Caki2 (cell line): ENCODE results near the gene FLACC1. TPM values are rescaled to one million over a fixed set of nuclear protein-coding genes. Genes with fewer than 3 reads are reported as not detected.
"Not testable (repeated sequence)": the region's sequence is repeated elsewhere in the genome, so short reads cannot be mapped to it uniquely, and the experiment has no call there.

Source experiments
- DNase-seq: peaks from one replicate; pipeline ENCODE4 v3.0.0-alpha.2; 2015; ENCODE audit warnings: low read depth
- in situ Hi-C: cut with HindIII; loops from 2 replicates; pipeline ENCODE4 v1.10.0; 2016; ENCODE audit warnings: low sequenced_read_pairs, low pct_unique_long_range_greater_than_20kb, mixed read lengths
- total RNA-seq: library from RNA; depleted of rRNA; stranded (reverse); fragments of >200 nt; shearing (Covaris generic); gene quantifications from 2 replicates; pipeline ENCODE4 v1.2.3, GENCODE V29; 2014; ENCODE audit warnings: low replicate concordance

The FLACC1 gene
- total RNA-seq, 1 experiment from 2014 or later, result not detected

- in situ Hi-C loops, result no loop called here
- no peak for DNase-seq
These were observed 1.5 kb upstream of the FLACC1 start for GRCh38 chr2:201358684-201359083.

DNA sequence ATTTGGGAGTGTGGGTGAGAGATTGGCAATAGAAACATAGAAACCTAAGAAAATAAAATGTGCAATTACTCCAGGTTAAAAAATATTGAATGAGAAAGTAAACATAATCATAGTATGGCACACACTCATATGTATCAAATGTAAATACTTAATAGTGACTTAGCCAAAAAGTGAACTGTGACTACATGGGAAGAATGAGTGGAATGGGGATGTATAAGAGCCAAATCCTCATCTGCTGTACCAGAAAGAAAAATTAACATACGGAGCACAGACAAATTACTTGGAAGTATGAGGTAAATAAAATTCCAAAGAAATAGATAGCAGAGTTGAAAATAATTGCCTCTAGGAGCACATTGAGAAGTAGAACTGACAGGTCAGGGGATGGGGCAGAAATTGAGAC is 4.0 kb downstream of the FLACC1 start:
- DNase-seq, result no peak
- in situ Hi-C loops, result no loop called here

DNA sequence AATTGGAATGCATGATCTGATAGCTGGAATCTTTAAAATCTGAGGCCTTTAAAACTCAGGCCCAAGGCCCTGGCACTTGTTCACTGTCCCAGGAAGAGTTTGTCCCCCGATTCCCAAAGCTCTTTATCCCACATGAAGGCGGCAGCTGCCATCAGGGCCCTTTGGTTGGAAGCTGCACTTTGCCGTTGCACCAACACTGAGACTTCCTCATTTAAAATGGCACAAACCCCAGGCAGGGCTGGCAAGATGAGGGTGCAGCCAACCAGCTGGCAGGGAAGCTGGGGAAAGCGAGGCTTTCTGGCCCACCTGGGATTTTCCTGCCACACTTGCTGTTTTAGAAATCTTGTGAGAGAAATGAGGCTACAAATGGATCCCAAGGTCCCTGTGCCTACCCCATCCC is 6.3 kb downstream of the FLACC1 start:
- in situ Hi-C loops, result no loop called here

DNA sequence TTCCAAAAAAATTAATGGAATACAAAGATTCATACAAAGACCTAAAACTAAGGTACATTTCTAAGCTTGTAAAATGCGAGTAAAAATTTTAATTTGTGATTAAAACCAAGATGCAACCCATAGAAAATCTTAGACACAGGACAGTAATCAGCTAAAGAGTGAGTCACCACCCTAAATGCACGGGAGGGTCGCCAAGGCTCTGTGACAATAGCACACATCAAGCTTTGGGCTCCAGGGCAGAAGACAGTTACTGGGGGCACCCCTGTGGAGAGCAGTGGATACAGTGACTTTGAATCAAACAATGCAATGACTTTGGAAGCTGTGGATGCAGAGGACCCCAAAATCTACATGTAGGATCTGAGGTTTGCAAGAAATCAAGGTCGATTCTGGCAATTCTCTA is 7.5 kb downstream of the FLACC1 start:
- in situ Hi-C loops, result no loop called here
- no peak for DNase-seq

More for the DNA sequence above, 6.3 kb downstream of the FLACC1 start:
- DNase-seq, result no peak

DNA sequence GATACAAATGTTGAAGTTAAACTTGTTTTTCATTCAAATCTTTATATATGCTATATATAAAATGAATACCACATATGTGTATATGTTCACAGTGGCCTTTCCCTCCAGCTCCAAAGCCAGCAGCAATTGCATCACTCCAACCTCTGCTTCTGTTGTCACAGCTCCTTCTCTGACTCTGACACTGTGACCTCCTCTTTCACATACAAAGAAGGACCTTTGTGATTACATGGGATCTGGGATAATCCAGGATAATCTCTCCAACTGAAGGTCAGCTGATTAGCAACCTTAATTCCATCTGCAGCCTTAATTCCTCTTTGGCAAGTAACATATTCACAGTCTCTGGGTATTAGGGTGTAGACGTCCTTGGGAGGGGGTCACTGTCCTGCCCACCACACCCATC is 8.4 kb downstream of the FLACC1 start:
- in situ Hi-C loops, result no loop called here
- no peak for DNase-seq

DNA sequence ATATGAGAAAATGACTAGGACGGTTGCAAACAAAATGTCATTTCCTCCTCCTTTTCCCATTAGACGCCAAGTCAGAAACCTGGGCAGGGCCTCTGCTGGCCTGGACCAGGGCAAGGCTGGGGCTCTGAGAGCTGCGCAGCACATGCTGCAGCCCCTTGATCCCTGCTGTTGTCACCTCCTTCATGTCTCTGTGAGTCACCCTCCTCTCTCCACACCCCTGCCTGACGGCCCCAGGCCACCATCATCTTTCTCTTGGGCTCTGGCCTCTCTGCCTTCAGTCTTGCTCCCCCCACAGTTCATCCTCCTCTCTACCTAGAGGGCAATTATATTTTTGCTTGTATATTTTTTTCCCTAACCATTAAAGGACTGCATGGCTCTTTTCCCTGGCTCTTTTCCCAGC is 10.0 kb downstream of the FLACC1 start:
- DNase-seq, result no peak

GRCh38 chr2:201345625-201346213 is 11.4 kb downstream of the FLACC1 start:
- no peak for DNase-seq
- in situ Hi-C loops, result no loop called here

More for the DNA sequence above, 10.0 kb downstream of the FLACC1 start:
- in situ Hi-C loops, result no loop called here

DNA sequence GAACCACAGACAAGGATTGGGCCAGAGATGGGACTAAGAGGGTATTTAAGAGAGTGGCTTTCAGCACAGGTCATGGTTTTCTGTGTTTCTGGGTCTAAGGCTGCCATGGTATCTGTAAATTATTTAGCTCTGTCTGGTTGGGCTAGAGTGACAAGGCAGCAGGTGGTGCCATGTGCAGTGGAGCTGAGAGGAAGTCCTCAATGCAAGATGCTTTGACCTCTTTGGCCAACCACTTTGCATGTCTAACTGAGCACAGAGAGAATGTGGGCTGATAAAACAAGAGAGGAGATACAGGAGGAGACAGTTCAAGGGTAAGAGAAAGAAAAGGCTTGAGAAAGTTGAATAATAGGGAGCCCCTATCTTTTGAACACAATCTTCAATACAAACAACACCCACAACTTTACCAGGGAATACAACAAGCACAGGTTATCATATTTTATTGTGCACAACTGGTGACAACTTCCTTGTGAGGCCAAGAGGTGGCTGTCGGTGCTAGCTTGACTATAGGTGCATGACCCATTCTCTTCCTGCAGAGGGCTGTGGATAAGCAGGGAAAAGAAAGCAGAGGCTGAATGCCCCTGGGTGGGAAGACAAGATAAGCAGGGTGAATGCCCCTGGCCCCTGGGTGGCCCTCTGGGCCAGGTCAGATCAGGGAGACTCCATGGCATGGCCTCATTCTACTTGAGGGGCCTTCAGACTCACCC is 12.3 kb downstream of the FLACC1 start:
- no peak for DNase-seq
- in situ Hi-C loops, result no loop called here

GRCh38 chr2:201343559-201343958 is 13.6 kb downstream of the FLACC1 start:
- DNase-seq, result no peak

DNA sequence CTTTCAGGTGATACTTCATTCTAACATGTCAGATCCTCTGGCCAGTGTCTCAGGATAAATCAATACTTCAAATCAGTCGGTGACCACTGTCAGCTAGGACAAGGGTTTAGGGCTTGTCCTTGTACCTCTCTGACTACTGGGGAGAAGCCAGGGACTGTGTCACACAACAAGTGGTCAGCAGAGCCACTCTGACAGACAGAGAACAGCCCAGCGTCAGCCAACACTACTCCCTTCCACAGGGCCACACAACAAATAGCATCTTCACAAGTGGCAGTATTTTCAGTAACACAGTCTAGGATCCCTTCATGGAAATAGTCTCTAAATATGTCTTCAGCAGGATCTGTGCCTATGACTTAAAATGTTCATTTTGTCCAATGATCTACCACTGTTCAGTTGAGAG is 14.2 kb downstream of the FLACC1 start:
- in situ Hi-C loops, result no loop called here
- DNase-seq, result no peak

More at GRCh38 chr2:201343559-201343958, 13.6 kb downstream of the FLACC1 start:
- in situ Hi-C loops, result no loop called here

DNA sequence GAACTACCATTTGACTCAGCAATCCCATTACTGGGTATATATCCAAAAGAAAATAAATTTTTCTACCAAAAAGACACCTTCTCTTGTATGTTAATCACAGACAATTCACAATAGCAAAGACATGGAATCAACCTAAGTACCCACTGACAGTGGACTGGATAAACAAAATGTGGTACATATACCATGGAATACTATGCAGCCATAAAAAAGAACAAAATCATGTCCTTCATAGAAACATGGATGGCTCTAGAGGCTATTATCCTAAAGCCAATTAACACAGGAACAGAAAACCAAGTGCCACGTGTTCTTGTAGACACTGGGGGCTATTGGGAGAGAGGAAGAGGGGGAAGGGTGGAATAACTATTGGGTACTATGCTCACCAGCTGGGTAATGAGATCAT is 27.7 kb downstream of the FLACC1 start:
- in situ Hi-C loops, result no loop called here
- DNase-seq, result no peak

DNA sequence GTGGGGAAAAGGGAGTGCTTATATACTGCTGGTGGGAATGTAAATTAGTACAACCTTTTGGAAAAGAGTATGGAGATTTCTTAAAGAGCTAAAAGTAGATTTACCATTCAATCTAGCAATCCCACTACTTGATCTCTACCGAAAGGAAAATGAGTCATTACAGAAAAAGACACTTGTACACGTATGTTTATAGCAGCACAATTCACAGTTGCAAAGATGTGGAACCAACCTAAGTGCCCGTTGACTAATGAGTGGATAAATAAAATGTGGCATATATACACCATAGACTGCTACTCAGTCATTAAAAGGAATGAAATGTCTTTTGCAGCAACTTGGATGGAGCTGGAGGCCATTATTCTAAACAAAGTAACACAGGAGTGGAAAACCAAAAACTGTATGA is 29.5 kb downstream of the FLACC1 start:
- no peak for DNase-seq
- in situ Hi-C loops, result no loop called here

DNA sequence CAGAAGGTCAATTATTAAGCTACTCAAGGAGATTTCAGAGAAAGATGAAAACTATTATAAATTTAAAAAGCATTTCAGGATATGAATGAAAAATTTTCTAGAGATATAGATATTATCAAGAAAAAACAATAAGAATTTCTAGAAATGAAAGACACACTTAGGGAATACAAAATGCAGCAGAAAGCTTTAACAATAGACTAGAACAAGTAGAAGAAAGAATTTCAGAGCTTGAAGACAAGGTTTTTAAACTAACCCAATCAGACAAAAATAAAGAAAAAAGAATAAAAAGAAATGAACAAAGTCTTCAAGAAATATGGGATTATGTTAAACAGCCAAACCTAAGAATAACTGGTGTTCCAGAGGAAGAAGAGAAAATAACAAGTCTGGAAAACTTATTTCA is 34.4 kb downstream of the FLACC1 start:
- DNase-seq, result no peak
- in situ Hi-C loops, result no loop called here

DNA sequence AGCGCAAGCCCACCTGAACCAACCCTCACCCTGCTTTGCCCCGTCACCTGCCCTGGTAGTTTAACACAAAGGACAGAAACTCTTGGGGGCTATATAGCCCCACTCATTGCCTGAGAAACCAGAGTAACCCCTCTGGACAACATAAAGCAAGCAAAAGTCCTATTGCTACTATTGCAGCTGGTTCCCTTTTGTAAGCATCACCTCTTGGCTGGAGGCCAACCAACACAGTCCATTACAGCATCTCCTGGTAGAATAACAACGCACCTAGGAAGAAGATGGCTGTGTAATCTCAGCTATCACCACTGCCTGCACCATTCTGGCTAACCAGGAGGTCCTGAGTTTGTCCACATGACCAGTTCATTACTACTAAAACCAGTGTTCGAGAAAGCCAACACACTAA is 36.4 kb downstream of the FLACC1 start:
- in situ Hi-C loops, result no loop called here
- no peak for DNase-seq

GRCh38 chr2:201320257-201320656 is 36.9 kb downstream of the FLACC1 start:
- in situ Hi-C loops, result no loop called here
- DNase-seq, result no peak

DNA sequence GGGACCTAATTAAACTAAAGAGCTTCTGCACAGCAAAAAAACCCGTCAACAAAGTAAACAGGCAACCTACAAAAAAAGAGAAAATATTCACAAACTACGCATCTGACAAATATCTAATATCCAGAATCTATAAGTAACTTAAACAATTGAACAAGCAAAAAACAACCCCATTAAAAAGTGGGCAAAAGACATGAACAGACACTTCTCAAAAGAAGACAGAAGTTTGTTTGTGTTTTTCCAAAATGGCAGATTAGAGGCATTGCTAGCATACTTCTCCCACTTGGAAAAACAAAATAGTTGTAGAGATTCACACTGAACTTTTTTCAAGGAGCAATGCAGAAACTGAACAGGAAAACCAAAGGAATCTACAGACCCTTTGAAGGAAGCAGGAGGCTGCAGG is 37.6 kb downstream of the FLACC1 start:
- in situ Hi-C loops, result no loop called here
- DNase-seq, result no peak

- in situ Hi-C loops, result no loop called here
- DNase-seq, result no peak
These were observed 43.8 kb downstream of the FLACC1 start for GRCh38 chr2:201313362-201313761.

GRCh38 chr2:201308914-201309313 is 48.2 kb downstream of the FLACC1 start:
- no peak for DNase-seq
- in situ Hi-C loops, result no loop called here

- DNase-seq, result no peak
- in situ Hi-C loops, result no loop called here
These were observed 49.3 kb downstream of the FLACC1 start for GRCh38 chr2:201307876-201308275.

- in situ Hi-C loops, DNase-seq: not testable (repeated sequence)
These were observed 57.2 kb downstream of the FLACC1 start for GRCh38 chr2:201299929-201300328.
